Peyer's patch (tissue), 4 donors: ENCODE results near the gene CA4.

ENCODE experiments used
- CTCF ChIP-seq, 6 experiments: fragments of 450-650 bp in 4 of 6; fragments of 200-600 bp in 2 of 6; sonication (generic) in 1 of 6; IDR thresholded peaks; one replicate each; pipeline ENCODE4 v1.5.1; 2017 to 2019; ENCODE audit warnings: antibody characterized with exemption in 6 of 6, mild to moderate bottlenecking in 3 of 6, moderate library complexity in 1 of 6
- POLR2A ChIP-seq, 2 donors: fragments of 450-650 bp; IDR thresholded peaks; one replicate each; pipeline ENCODE4 v1.5.1; 2017; ENCODE audit warnings: antibody characterized with exemption in 2 of 2, mild to moderate bottlenecking in 2 of 2, moderate library complexity in 2 of 2

GRCh38 chr17:60173304-60173819, 23.6 kb downstream of the CA4 start:
- TF ChIP-seq CTCF (IDR thresholded peaks at IDR 0.05) (no peak), POLR2A (IDR thresholded peaks at IDR 0.05) (no peak)
